Measurements from ENCODE around the gene NOS1AP.

DNA sequence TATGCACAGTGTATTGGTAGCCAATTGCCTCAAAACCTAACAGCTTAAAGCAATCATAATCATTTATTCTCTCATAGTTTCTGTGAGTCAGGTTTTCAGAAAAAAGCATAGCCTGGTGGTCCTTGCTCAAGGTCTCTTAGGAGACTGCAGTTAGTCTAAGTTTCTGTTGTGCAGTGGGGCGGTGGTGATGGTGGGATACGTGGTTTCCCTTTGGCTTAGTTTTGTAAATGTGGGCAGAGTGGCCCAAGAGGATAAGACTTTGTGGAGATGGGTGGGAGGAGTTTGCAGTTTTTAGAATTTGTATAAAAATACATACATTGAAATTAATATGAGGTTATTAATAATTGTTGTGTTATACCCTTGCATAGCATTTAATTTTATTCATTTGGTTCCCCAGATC, 68.6 kb downstream of the NOS1AP start:
- TF ChIP-seq, protein P1, sequence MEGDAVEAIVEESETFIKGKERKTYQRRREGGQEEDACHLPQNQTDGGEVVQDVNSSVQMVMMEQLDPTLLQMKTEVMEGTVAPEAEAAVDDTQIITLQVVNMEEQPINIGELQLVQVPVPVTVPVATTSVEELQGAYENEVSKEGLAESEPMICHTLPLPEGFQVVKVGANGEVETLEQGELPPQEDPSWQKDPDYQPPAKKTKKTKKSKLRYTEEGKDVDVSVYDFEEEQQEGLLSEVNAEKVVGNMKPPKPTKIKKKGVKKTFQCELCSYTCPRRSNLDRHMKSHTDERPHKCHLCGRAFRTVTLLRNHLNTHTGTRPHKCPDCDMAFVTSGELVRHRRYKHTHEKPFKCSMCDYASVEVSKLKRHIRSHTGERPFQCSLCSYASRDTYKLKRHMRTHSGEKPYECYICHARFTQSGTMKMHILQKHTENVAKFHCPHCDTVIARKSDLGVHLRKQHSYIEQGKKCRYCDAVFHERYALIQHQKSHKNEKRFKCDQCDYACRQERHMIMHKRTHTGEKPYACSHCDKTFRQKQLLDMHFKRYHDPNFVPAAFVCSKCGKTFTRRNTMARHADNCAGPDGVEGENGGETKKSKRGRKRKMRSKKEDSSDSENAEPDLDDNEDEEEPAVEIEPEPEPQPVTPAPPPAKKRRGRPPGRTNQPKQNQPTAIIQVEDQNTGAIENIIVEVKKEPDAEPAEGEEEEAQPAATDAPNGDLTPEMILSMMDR (IDR thresholded peaks at IDR 0.05; ENCODE audit: low read length): no peak
- no peak for TF ChIP-seq EZH2 (optimal IDR thresholded peaks at IDR 0.05; ENCODE audit: low read depth, low read length)
